ENCODE results near the gene RADIL.

The RADIL gene

GRCh38 chr7:4771737-4772136 lies 111.8 kb downstream of the RADIL start:
- no peak overlapping the region for H3K4me2 ChIP-seq (ENCODE audit: low read depth, low read length, poor library complexity, severe bottlenecking)
- peaks cover 21% of the 10 kb centered on the region for H3K79me2 ChIP-seq (ENCODE audit: insufficient read depth, low read length)
- TF ChIP-seq CTCF (conservative IDR thresholded peaks at IDR 0.05; ENCODE audit: low read length), result no peak
- no peak for TF ChIP-seq EZH2phosphoT487 (IDR thresholded peaks at IDR 0.05; ENCODE audit: borderline replicate concordance)
- no peaks in the 10 kb centered on the region for H3K9me2 ChIP-seq (replicated peaks; ENCODE audit: low read depth, low read length)
- H3F3A ChIP-seq (ENCODE audit: low read depth), result no peaks in the 10 kb centered on the region
- H3K27me3 ChIP-seq (ENCODE audit: insufficient read depth, low read length, poor library complexity, severe bottlenecking), result no peaks in the 10 kb centered on the region
- peaks cover 6% of the 10 kb centered on the region for H3K4me1 ChIP-seq (ENCODE audit: insufficient read depth, low read length, poor library complexity, severe bottlenecking)
- no peak overlapping the region for H3K9ac ChIP-seq (ENCODE audit: low read depth, low read length, poor library complexity, severe bottlenecking)
- H2AFZ ChIP-seq (ENCODE audit: low read length), result no peak overlapping the region
- H3K9me3 ChIP-seq (ENCODE audit: insufficient read depth, low read depth, low read length), result no peaks in the 10 kb centered on the region
- no peak overlapping the region for H3K4me3 ChIP-seq (ENCODE audit: low read length, poor library complexity, severe bottlenecking)
- peaks cover 12% of the 10 kb centered on the region for H4K20me1 ChIP-seq (ENCODE audit: insufficient read depth, low read length, poor library complexity, severe bottlenecking)
- H3K36me3 ChIP-seq (ENCODE audit: insufficient read depth, low read length), result no peaks in the 10 kb centered on the region

- Histone ChIP-seq H3K4me1 (ENCODE audit: insufficient read depth, low read length, poor library complexity, severe bottlenecking) (peaks cover 6% of the 10 kb centered on the region), H3K9me3 (ENCODE audit: insufficient read depth, low read depth, low read length) (no peaks in the 10 kb centered on the region), H3K79me2 (ENCODE audit: insufficient read depth, low read length) (peaks cover 13% of the 10 kb centered on the region; the same call in 1 of the 2 replicates), H3K9me2 (replicated peaks; ENCODE audit: low read depth, low read length) (no peaks in the 10 kb centered on the region), H3K36me3 (ENCODE audit: insufficient read depth, low read length) (no peaks in the 10 kb centered on the region), H3K9ac (ENCODE audit: low read depth, low read length, poor library complexity, severe bottlenecking) (no peak overlapping the region), H3K4me2 (ENCODE audit: low read depth, low read length, poor library complexity, severe bottlenecking) (no peak overlapping the region), H3F3A (ENCODE audit: low read depth) (no peaks in the 10 kb centered on the region), H2AFZ (ENCODE audit: low read length) (no peak overlapping the region), H3K4me3 (ENCODE audit: low read length, poor library complexity, severe bottlenecking) (no peak overlapping the region), H3K27me3 (ENCODE audit: insufficient read depth, low read length, poor library complexity, severe bottlenecking) (no peaks in the 10 kb centered on the region), H4K20me1 (ENCODE audit: insufficient read depth, low read length, poor library complexity, severe bottlenecking) (peaks cover 4% of the 10 kb centered on the region)
- TF ChIP-seq CTCF (conservative IDR thresholded peaks at IDR 0.05; ENCODE audit: low read length) (no peak), EZH2phosphoT487 (IDR thresholded peaks at IDR 0.05; ENCODE audit: borderline replicate concordance) (no peak)
These were observed 112.6 kb downstream of the RADIL start for GRCh38 chr7:4770886-4771285.

- Histone ChIP-seq H2AFZ (ENCODE audit: low read length) (no peak overlapping the region), H3K9me2 (replicated peaks; ENCODE audit: low read depth, low read length) (no peaks in the 10 kb centered on the region), H3K36me3 (ENCODE audit: insufficient read depth, low read length) (no peaks in the 10 kb centered on the region), H3K79me2 (ENCODE audit: insufficient read depth, low read length) (peaks cover 6% of the 10 kb centered on the region; the same call in 1 of the 2 replicates), H4K20me1 (ENCODE audit: insufficient read depth, low read length, poor library complexity, severe bottlenecking) (no peaks in the 10 kb centered on the region), H3K4me3 (ENCODE audit: low read length, poor library complexity, severe bottlenecking) (no peak overlapping the region), H3K4me2 (ENCODE audit: low read depth, low read length, poor library complexity, severe bottlenecking) (no peak overlapping the region), H3K9me3 (ENCODE audit: insufficient read depth, low read depth, low read length) (no peaks in the 10 kb centered on the region), H3K4me1 (ENCODE audit: insufficient read depth, low read length, poor library complexity, severe bottlenecking) (peaks cover 4% of the 10 kb centered on the region), H3K9ac (ENCODE audit: low read depth, low read length, poor library complexity, severe bottlenecking) (no peak overlapping the region), H3K27me3 (ENCODE audit: insufficient read depth, low read length, poor library complexity, severe bottlenecking) (no peaks in the 10 kb centered on the region), H3F3A (ENCODE audit: low read depth) (no peaks in the 10 kb centered on the region)
- TF ChIP-seq EZH2phosphoT487 (IDR thresholded peaks at IDR 0.05; ENCODE audit: borderline replicate concordance), result no peak
- no peak for TF ChIP-seq CTCF (conservative IDR thresholded peaks at IDR 0.05; ENCODE audit: low read length)
These were observed 113.8 kb downstream of the RADIL start for GRCh38 chr7:4769761-4770160.
